GM12891 (cell line): ENCODE data around the gene MATK.

ENCODE experiments used
- PAX5 ChIP-seq: IDR thresholded peaks from 2 replicates; pipeline ENCODE4 v1.6.1; 2011; ENCODE audit warnings: low read length, moderate library complexity, mild to moderate bottlenecking; ENCODE audit not compliant: insufficient read depth, severe bottlenecking
- POLR2A ChIP-seq: IDR thresholded peaks from 2 replicates; pipeline ENCODE4 v1.6.1; 2011; ENCODE audit warnings: low read depth, low read length, control low read depth
- POLR2AphosphoS5 ChIP-seq: IDR thresholded peaks from 2 replicates; pipeline ENCODE4 v1.6.1; 2011; ENCODE audit warnings: low read depth, low read length, control low read depth
- SPI1 ChIP-seq: IDR thresholded peaks from 2 replicates; pipeline ENCODE4 v1.6.1; 2011; ENCODE audit warnings: low read depth, low read length, control low read depth
- TAF1 ChIP-seq: IDR thresholded peaks from 2 replicates; pipeline ENCODE4 v1.6.1; 2011; ENCODE audit warnings: low read depth, low read length, control low read depth

- TF ChIP-seq POLR2AphosphoS5, result no peak
- no peak for TF ChIP-seq POLR2A
- no peak for TF ChIP-seq TAF1
- TF ChIP-seq PAX5, result no peak
- TF ChIP-seq SPI1, result no peak
Measured at GRCh38 chr19:3782903-3783302, 3.3 kb downstream of the MATK start.
